ENCODE data around the gene SMIM29. TPM values are rescaled to one million over a fixed set of nuclear protein-coding genes. Genes with fewer than 3 reads are reported as not detected.
"Not testable (repeated sequence)": the region's sequence is repeated elsewhere in the genome, so short reads cannot be mapped to it uniquely, and the experiment has no call there.

SMIM29 gene
- 16.1 and 22.6 TPM in 2 replicates for total RNA-seq

GRCh38 chr6:34248727-34249468, at the start of gene SMIM29:
Gene SMIM29, minus strand, starts transcription at chr6:34249006. Its CDS starts 1,215 bp downstream, at chr6:34247791.
- DNase-seq (ENCODE audit: low read depth in 2 of 2), result peak; percentile 93 to 94

GRCh38 chr6:34295721-34296120, 46.9 kb upstream of the SMIM29 start:
- peak in 1 of 2 donors; percentile 64 for DNase-seq (ENCODE audit: low read depth in 2 of 2)

- no peak for DNase-seq (ENCODE audit: low read depth in 2 of 2)
Observed at GRCh38 chr6:34292954-34293353, 44.1 kb upstream of the SMIM29 start.

GRCh38 chr6:34289137-34289536, 40.3 kb upstream of the SMIM29 start:
- no peak for DNase-seq (ENCODE audit: low read depth in 2 of 2)

- DNase-seq (ENCODE audit: low read depth in 2 of 2), result peak in 1 of 2 donors; percentile 14
Observed at GRCh38 chr6:34288581-34288980, 39.8 kb upstream of the SMIM29 start.

GRCh38 chr6:34285448-34286164, 36.8 kb upstream of the SMIM29 start:
- no peak for DNase-seq (ENCODE audit: low read depth in 2 of 2)

GRCh38 chr6:34284563-34285447, 36.0 kb upstream of the SMIM29 start:
- no peak for DNase-seq (ENCODE audit: low read depth in 2 of 2)

GRCh38 chr6:34281702-34282334, 33.0 kb upstream of the SMIM29 start:
- peak in 1 of 2 donors; percentile 54 for DNase-seq (ENCODE audit: low read depth in 2 of 2)

- DNase-seq (ENCODE audit: low read depth in 2 of 2), result no peak
Observed at GRCh38 chr6:34280216-34280615, 31.4 kb upstream of the SMIM29 start.

GRCh38 chr6:34278833-34279232, 30.0 kb upstream of the SMIM29 start:
- no peak for DNase-seq (ENCODE audit: low read depth in 2 of 2)

- no peak for DNase-seq (ENCODE audit: low read depth in 2 of 2)
Observed at GRCh38 chr6:34277763-34278112, 28.9 kb upstream of the SMIM29 start.

- no peak for DNase-seq (ENCODE audit: low read depth in 2 of 2)
Observed at GRCh38 chr6:34276881-34277762, 28.3 kb upstream of the SMIM29 start.

- no peak for DNase-seq (ENCODE audit: low read depth in 2 of 2)
Observed at GRCh38 chr6:34276191-34276590, 27.4 kb upstream of the SMIM29 start.

- peak in 1 of 2 donors; percentile 63 for DNase-seq (ENCODE audit: low read depth in 2 of 2)
Observed at GRCh38 chr6:34275128-34275804, 26.5 kb upstream of the SMIM29 start.

- DNase-seq (ENCODE audit: low read depth in 2 of 2), result no peak
Observed at GRCh38 chr6:34274129-34274528, 25.3 kb upstream of the SMIM29 start.

GRCh38 chr6:34273242-34273805, 24.5 kb upstream of the SMIM29 start:
- peak; percentile 82 to 93 for DNase-seq (ENCODE audit: low read depth in 2 of 2)

GRCh38 chr6:34272013-34272926, 23.5 kb upstream of the SMIM29 start:
- no peak for DNase-seq (ENCODE audit: low read depth in 2 of 2)

GRCh38 chr6:34269658-34270341, 21.0 kb upstream of the SMIM29 start:
- DNase-seq (ENCODE audit: low read depth in 2 of 2), result not testable (repeated sequence)

All from lung microvascular endothelial cell (primary cell).